Activated gamma-delta T cell treated with Interleukin-2 at 50 U/mL for 16 hours (primary cell): ENCODE results near the gene ANKRD33B.
"Not testable (repeated sequence)": the region's sequence is repeated elsewhere in the genome, so short reads cannot be mapped to it uniquely, and the experiment has no call there.

ENCODE experiments used
- DNase-seq: peaks from one replicate; pipeline ENCODE4 v3.0.0-alpha.2; 2020

The ANKRD33B gene

DNA sequence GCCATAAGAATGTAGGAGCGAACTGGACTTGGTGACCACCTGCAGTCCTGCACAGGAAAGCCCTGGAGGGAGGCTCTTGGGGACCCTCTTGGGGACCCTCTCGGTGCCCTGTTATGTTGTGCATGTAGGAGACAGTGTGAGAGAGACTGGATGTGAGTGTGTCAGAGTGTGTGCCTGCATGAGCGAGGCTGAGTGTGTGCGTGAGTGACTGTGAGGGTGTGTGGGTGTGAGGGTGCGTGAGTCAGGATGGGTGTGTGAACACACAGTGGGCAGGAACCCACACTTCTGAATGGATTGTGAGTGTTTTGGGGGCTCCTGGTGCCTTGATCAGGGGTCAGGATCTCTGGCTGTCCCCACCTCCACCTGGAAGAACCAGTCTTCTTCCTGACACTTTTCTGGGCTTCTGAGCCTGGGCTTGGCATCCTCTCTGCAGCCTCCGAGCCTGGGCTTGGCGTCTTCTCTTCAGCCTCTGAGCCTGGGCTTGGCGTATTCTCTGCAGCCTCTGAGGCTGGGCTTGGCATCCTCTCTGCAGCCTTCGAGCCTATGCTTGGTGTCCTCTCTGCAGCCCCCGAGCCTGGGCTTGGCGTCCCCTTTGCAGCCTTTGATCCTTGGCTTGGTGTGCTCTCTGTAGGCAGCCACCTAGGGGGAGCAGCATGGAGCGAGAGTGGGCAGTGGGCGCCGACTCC lies 25.6 kb upstream of the ANKRD33B start:
- DNase-seq, result no peak

- DNase-seq, result no peak
Observed at GRCh38 chr5:10538789-10539686, 24.8 kb upstream of the ANKRD33B start.

GRCh38 chr5:10539687-10539998 lies 24.2 kb upstream of the ANKRD33B start:
- DNase-seq, result no peak

GRCh38 chr5:10540036-10540544 lies 23.8 kb upstream of the ANKRD33B start:
- no peak for DNase-seq

DNA sequence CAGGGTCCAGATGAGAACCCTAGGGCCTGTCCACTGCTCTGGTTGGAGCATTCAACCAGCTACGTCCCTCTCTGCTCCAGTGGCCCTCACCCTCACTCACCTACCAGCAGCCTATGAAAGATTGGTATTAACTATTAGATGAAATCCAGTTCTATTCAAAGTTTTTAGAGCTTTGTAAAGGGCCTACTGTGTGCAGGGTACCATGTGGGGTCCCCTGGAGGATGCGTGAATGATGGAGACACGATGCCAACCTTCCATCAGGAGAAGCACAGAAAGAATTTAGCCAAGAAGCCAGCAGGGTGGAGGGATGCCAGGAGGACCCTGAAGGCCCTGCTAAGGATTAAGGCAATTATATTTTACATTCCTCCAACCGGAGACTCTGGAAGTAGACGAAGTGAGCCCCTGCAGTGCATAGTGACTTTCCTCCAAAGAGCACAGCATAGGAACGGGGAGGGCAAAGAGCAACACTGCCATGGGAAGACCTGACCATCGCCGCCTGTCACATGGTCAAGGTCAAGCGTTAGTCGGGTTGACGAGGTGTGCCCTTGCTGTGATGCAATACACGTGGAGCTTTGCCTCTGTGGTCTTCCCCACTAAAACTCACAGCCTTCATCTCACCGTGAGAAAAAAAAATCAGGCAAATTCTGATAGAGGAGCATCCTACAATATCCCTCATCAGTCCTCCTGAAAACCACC lies 22.8 kb upstream of the ANKRD33B start:
- DNase-seq, result no peak

GRCh38 chr5:10542055-10542550 lies 21.8 kb upstream of the ANKRD33B start:
- no peak for DNase-seq

DNA sequence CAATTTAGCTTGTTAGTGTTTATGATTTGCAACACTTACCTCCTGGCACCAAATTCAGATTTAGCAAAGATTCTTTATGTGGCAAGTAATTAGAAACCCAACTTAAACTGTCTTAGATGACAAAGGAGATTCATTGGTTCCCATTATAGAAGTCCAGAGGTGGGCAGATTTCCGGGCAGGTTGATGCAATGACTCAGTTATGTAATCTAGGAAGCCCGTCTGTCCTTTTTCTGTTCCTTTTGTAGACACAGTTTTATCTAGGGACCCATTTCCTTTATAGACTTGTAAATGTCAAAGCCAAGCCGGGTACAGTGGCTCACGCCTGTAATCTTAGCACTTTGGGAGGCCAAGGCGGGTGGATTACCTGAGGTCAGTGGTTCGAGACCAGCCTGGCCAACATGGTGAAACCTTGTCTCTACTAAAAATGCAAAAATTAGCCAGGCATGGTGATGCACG lies 20.3 kb upstream of the ANKRD33B start:
- no peak for DNase-seq

GRCh38 chr5:10545084-10545483 lies 18.8 kb upstream of the ANKRD33B start:
- DNase-seq, result no peak

DNA sequence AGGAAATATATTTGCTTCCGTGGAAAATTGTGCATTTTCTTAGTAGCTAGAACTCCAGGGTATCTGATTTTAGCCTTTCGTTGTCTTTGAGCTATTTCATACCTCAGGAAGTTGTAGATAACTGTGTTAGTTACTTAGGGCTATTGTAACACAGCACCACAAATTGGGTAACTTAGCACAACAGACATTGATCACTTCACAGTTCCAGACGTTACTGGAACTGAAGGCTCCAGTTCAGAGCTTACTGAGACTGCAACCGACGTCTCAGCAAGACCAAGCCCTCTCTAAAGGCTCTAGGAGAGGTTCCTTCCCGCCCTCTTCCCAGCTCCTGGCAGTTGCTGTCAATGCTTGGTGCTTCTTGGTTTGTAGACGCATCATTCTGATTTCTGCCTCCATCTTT lies 17.7 kb upstream of the ANKRD33B start:
- DNase-seq, result no peak

GRCh38 chr5:10548418-10549122 lies 15.3 kb upstream of the ANKRD33B start:
- DNase-seq, result no peak

DNA sequence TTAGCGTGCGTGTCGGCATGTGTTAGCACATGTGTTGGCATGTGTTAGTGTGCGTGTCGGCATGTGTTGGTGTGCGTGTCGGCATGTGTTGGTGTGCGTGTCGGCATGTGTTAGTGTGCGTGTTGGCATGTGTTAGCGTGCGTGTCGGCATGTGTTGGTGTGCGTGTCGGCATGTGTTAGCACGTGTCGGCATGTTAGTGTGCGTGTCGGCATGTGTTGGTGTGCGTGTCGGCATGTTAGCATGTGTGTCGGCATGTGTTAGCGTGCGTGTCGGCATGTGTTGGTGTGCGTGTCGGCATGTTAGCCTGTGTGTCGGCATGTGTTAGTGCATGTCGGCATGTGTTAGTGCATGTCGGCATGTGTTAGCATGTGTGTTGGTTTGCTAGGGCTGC lies 14.8 kb upstream of the ANKRD33B start:
- DNase-seq, result not testable (repeated sequence)

GRCh38 chr5:10550222-10550995 lies 13.5 kb upstream of the ANKRD33B start:
- DNase-seq, result no peak

DNA sequence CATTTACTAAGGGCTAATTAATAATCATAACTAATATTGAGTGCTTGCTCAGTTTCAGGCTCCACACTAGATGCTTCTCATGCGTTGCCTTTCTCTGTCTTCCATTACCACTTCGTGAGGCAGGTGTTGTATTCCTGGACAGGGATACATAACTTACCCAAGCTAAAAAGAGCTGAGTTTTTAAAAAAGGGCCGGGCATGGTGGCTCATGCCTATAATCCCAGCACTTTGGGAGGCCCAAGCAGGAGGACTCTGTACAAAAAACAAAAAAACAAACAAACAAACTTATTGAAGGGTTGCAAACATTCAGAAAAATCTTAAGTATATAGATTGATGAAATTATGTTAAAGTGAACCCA lies 12.1 kb upstream of the ANKRD33B start:
- DNase-seq, result no peak

DNA sequence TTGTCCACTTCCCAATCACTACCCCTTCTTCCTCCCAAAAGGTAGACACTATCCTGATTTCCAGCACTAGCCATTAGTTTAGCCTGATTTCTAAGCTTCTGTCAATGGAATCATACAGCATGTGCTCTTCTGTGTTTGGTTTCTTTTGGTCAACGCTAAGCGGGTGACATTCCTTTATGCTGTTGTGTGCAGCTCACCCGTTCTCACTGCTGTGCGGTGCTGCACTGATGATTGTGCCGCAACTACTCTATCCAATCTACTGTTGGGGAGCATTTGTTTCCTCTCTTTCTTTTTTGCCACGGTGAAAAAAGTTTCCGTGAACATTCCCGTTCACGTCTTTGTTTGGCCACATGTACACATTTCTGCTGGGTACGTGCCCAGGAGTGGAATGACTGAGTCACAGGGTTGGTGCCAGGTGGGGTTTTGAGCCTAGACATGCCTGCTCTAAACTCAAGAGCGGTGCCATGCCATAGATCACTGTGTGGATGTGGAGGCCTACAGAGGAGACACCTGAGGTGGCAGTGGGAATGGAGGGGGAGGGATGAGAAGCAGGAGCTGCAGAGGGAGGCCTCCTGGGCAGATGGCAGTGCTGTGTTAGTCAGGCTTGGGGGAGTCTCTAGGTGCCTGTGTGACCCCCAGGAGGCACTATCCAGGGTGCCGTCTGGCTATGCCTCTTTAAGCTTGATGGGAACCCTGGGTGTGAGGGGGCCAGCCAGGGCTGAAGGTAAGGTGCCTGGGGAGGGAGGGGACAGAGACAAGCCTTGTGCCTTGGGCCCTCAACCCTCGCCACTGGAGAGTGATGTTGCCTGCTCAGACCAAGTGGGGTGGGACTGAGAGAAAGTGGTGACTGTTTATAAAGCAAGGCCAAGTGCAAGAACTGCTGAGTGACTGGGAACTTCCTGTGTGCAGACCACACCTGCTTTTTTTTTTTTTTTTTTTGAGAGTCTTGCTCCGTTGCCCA lies 11.4 kb upstream of the ANKRD33B start:
- DNase-seq, result no peak

- DNase-seq, result no peak
Observed at GRCh38 chr5:10553476-10553875, 10.4 kb upstream of the ANKRD33B start.

DNA sequence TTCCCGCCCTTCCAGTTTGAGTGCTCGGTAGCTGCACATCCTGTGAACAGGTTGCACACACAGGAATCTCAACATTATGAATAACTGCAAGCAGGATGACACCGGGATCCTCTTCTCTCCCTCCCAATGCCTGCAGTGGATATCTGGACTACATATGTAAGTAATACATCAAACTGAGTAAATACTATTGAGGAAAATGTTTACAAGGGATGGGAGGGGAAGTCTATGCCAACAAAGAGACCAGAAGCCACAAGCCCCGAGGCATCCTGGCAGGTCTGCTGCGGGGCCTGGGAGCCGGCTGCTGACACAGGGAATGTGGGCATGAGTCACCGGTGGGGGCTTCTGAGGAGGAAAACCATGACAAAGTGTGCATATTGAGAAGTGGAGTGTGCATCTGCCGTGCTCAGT lies 8.6 kb upstream of the ANKRD33B start:
- no peak for DNase-seq

DNA sequence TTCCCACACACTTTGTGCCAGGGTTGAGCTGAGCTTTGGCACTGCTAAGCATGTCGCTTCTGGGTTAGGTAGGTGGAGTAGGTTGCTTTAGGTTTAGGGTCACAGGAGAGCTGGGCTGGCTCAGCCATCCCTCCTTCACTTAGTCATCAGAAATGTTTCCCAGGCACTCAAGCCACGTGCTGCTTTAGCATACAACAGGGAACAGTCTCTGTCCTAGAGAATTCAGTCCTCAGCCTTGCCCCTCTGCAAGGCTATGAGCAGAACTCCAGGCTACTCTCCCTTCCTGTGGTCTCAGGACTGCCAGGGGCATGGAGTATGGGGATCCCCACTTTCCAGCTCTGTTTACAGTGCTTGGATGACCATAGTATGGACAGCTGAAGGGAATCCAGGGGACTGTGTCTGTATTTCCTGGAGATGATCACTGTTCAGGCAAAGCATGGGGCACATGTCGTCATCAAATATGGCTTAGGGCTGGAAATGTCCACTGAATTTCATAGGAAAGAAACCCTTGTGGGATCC lies 7.5 kb upstream of the ANKRD33B start:
- no peak for DNase-seq

- no peak for DNase-seq
Observed at GRCh38 chr5:10556893-10557746, 6.8 kb upstream of the ANKRD33B start.

- no peak for DNase-seq
Observed at GRCh38 chr5:10559151-10559550, 4.7 kb upstream of the ANKRD33B start.

DNA sequence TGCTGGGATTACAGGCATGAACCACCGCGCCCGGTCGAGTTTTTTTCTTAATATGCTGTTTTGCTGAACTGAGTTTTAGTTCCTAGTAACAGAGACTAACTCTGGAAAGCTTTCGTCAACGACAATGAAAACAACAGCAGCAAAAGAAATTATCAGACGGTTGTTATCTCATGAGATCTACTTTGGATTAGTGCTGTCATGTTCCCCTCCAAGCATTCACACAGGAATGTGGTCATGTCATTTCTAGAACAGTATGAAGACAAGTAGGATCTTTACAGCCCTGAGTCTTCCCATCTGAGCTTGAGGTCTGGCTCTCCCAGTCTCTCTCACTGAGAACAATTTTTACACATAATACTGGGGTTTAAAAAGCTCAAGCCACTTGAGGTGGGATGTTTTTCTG lies 4.0 kb upstream of the ANKRD33B start:
- no peak for DNase-seq
